SK-N-SH (cell line): ENCODE data around the gene ARL11. TPM values are rescaled to one million over a fixed set of nuclear protein-coding genes. Genes with fewer than 3 reads are reported as not detected.
"Not testable (repeated sequence)": the region's sequence is repeated elsewhere in the genome, so short reads cannot be mapped to it uniquely, and the experiment has no call there.

Experiments
- CTCF ChIA-PET: fragments of 300-600, 350-600 bp; formaldehyde crosslinking; extraction: SDS; loops from one replicate; lab custom pipeline; 2021; lab: Yijun Ruan, JAX
- POLR2A ChIA-PET: fragments of 350-600 bp; sonication (Branson Sonifier 250); formaldehyde crosslinking; extraction: SDS; loops from one replicate; lab custom pipeline; 2020; ENCODE audit warnings: antibody characterized with exemption, inconsistent platforms; lab: Yijun Ruan, JAX
- DNase-seq: peaks from one replicate; pipeline ENCODE4 v3.0.0; 2012
- H2AFZ ChIP-seq: fragments of 200-600 bp; sonication (generic); 2 replicates; pipeline ENCODE4 v1.8.1; 2016; ENCODE audit warnings: antibody characterized with exemption, mild to moderate bottlenecking, low read depth
- H3F3A ChIP-seq: fragments of 200-600 bp; sonication (generic); replicated peaks from 2 replicates; pipeline ENCODE3; 2016; ENCODE audit warnings: antibody characterized with exemption, mild to moderate bottlenecking; ENCODE audit not compliant: insufficient read depth
- H3K27ac ChIP-seq, 2 experiments: fragments of 200-500 bp in 1 of 2; fragments of 200-600 bp in 1 of 2; sonication (Bioruptor generic) in 1 of 2; sonication (generic), shearing (Covaris generic) in 1 of 2; 2 replicates each; pipeline versions ENCODE4 v1.5.1 to v1.6.1; 2014 to 2016; ENCODE audit warnings: low read depth in 2 of 2, inconsistent platforms in 1 of 2, low read length in 1 of 2, mild to moderate bottlenecking in 1 of 2, mixed read lengths in 1 of 2
- H3K27me3 ChIP-seq: fragments of 200-600 bp; sonication (generic), shearing (Covaris generic); 2 replicates; pipeline ENCODE4 v1.6.1; 2016; ENCODE audit warnings: mixed run types; ENCODE audit not compliant: insufficient read depth
- H3K36me3 ChIP-seq, 2 experiments: fragments of 200-500 bp in 1 of 2; fragments of 200-600 bp in 1 of 2; sonication (Bioruptor generic) in 1 of 2; sonication (generic) in 1 of 2; replicated peaks in 1 of 2; 2 replicates each; pipeline versions ENCODE3 to v1.5.1; 2014 to 2016; ENCODE audit warnings: low read length in 1 of 2, mild to moderate bottlenecking in 1 of 2; ENCODE audit not compliant: insufficient read depth in 2 of 2, control insufficient read depth in 1 of 2
- H3K4me1 ChIP-seq, 2 experiments: fragments of 200-500 bp in 1 of 2; fragments of 200-600 bp in 1 of 2; sonication (Bioruptor generic) in 1 of 2; sonication (generic), shearing (Covaris generic) in 1 of 2; 2 replicates each; pipeline versions ENCODE4 v1.5.1 to v1.6.1; 2014 to 2016; ENCODE audit warnings: low read depth in 1 of 2, low read length in 1 of 2, mixed run types in 1 of 2; ENCODE audit not compliant: insufficient read depth in 2 of 2, control insufficient read depth in 1 of 2
- H3K4me2 ChIP-seq: fragments of 200-600 bp; sonication (generic), shearing (Covaris generic); 2 replicates; pipeline ENCODE4 v1.6.1; 2017; ENCODE audit warnings: mixed run types
- H3K4me3 ChIP-seq, 2 experiments: fragments of 200-500 bp in 1 of 2; fragments of 200-600 bp in 1 of 2; sonication (Bioruptor generic) in 1 of 2; sonication (generic), shearing (Covaris generic) in 1 of 2; 2 replicates each; pipeline versions ENCODE4 v1.5.1 to v1.8.1; 2014 to 2016; ENCODE audit warnings: low read depth in 2 of 2, inconsistent platforms in 1 of 2, low read length in 1 of 2, mild to moderate bottlenecking in 1 of 2, mixed read lengths in 1 of 2, moderate library complexity in 1 of 2
- H3K79me2 ChIP-seq: fragments of 200-600 bp; sonication (generic); 2 replicates; pipeline ENCODE4 v1.8.1; 2017; ENCODE audit warnings: mild to moderate bottlenecking; ENCODE audit not compliant: insufficient read depth
- H3K9ac ChIP-seq: fragments of 200-600 bp; sonication (generic); 2 replicates; pipeline ENCODE4 v1.6.1; 2017; ENCODE audit warnings: mixed run types
- H3K9me2 ChIP-seq: fragments of 200-600 bp; sonication (generic); 2 replicates; pipeline ENCODE4 v1.6.1; 2017; ENCODE audit warnings: mixed run types
- H3K9me3 ChIP-seq: fragments of 200-600 bp; sonication (generic); 2 replicates; pipeline ENCODE4 v1.6.1; 2017; ENCODE audit warnings: mixed run types, mild to moderate bottlenecking, moderate library complexity
- H4K20me1 ChIP-seq: fragments of 200-600 bp; sonication (generic); 2 replicates; pipeline ENCODE4 v1.6.1; 2017; ENCODE audit warnings: mild to moderate bottlenecking, mixed run types; ENCODE audit not compliant: insufficient read depth
- ELF1 ChIP-seq: IDR thresholded peaks from 2 replicates; pipeline ENCODE4 v1.4.0; 2012
- EP300 ChIP-seq, 2 experiments: IDR thresholded peaks; 2 replicates each; pipeline versions ENCODE4 v1.4.0 to v1.6.1; 2012; ENCODE audit warnings: borderline replicate concordance in 1 of 2, low read depth in 1 of 2, low read length in 1 of 2
- FOSL2 ChIP-seq: IDR thresholded peaks from 2 replicates; pipeline ENCODE4 v1.4.0; 2012; ENCODE audit warnings: low read depth, mild to moderate bottlenecking, moderate library complexity, borderline replicate concordance
- FOXJ3 ChIP-seq: sonication (generic); formaldehyde crosslinking; IDR thresholded peaks from 2 replicates; pipeline ENCODE4 v1.5.1; 2020; ENCODE audit warnings: mild to moderate bottlenecking, missing genetic modification reagents
- GABPA ChIP-seq: IDR thresholded peaks from 2 replicates; pipeline ENCODE4 v1.4.0; 2012; ENCODE audit warnings: low read depth, mild to moderate bottlenecking
- GATA2 ChIP-seq: sonication (generic); formaldehyde crosslinking; IDR thresholded peaks from 2 replicates; pipeline ENCODE4 v1.5.0; 2020; ENCODE audit warnings: mild to moderate bottlenecking, missing genetic modification reagents
- IRF3 ChIP-seq: fragments of 150-350 bp; IDR thresholded peaks from 2 replicates; pipeline ENCODE4 v1.6.1; 2016; ENCODE audit warnings: mild to moderate bottlenecking, low read depth, low read length
- JUND ChIP-seq: IDR thresholded peaks from 2 replicates; pipeline ENCODE4 v1.4.0; 2012
- MAX ChIP-seq: IDR thresholded peaks from 2 replicates; pipeline ENCODE4 v1.4.0; 2012; ENCODE audit warnings: low read depth
- MEF2A ChIP-seq: IDR thresholded peaks from 2 replicates; pipeline ENCODE4 v1.4.0; 2012; ENCODE audit warnings: low read depth, borderline replicate concordance
- NFIC ChIP-seq: IDR thresholded peaks from 2 replicates; pipeline ENCODE4 v1.4.0; 2012; ENCODE audit warnings: borderline replicate concordance
- NRF1 ChIP-seq: IDR thresholded peaks from 2 replicates; pipeline ENCODE4 v1.6.1; 2012; ENCODE audit warnings: low read depth, mild to moderate bottlenecking, low read length
- RAD21 ChIP-seq: IDR thresholded peaks from 2 replicates; pipeline ENCODE4 v1.6.1; 2012; ENCODE audit warnings: mild to moderate bottlenecking, low read length
- RCOR1 ChIP-seq: fragments of 150-350 bp; IDR thresholded peaks from 2 replicates; pipeline ENCODE4 v1.6.1; 2017; ENCODE audit warnings: antibody characterized with exemption, low read length
- REST ChIP-seq: IDR thresholded peaks from 2 replicates; pipeline ENCODE4 v1.6.1; 2012; ENCODE audit warnings: mild to moderate bottlenecking, low read depth, low read length, moderate library complexity
- SIN3A ChIP-seq: IDR thresholded peaks from 2 replicates; pipeline ENCODE4 v1.6.1; 2012; ENCODE audit warnings: low read depth, mild to moderate bottlenecking, low read length, moderate library complexity, borderline replicate concordance
- SMC3 ChIP-seq: IDR thresholded peaks from 2 replicates; pipeline ENCODE4 v1.6.1; 2012; ENCODE audit warnings: low read depth, low read length, improper control_type of control experiment
- TAF1 ChIP-seq: IDR thresholded peaks from 2 replicates; pipeline ENCODE4 v1.6.1; 2012; ENCODE audit warnings: low read depth, mild to moderate bottlenecking, low read length, moderate library complexity, borderline replicate concordance
- TCF12 ChIP-seq: IDR thresholded peaks from 2 replicates; pipeline ENCODE4 v1.4.0; 2012
- YY1 ChIP-seq: IDR thresholded peaks from 2 replicates; pipeline ENCODE4 v1.4.0; 2012; ENCODE audit warnings: low read depth, mild to moderate bottlenecking
- WGBS: methylation state at CpG from one replicate; pipeline ENCODE4 v1.1.6; 2017; ENCODE audit warnings: low lambda C conversion rate; 5-methylcytosine and 5-hydroxymethylcytosine counted together
- polyA plus RNA-seq, 3 experiments: library from polyadenylated mRNA; depleted of rRNA; stranded (reverse); fragments of >200 nt; gene quantifications; 2 replicates each; pipeline ENCODE4 v1.2.3, GENCODE V29; 2012

ARL11 gene
- polyA plus RNA-seq, 1 of the 3 experiments (the other 2 are of a cell fraction): not detected

- no peaks in the 10 kb centered on the region for H3K9me3 ChIP-seq
- H4K20me1 ChIP-seq: no peaks in the 10 kb centered on the region
- H3F3A ChIP-seq: no peaks in the 10 kb centered on the region
- no peak overlapping the region for H2AFZ ChIP-seq
- H3K9ac ChIP-seq: no peak overlapping the region
- H3K27me3 ChIP-seq: no peaks in the 10 kb centered on the region
- no peak overlapping the region for H3K4me3 ChIP-seq
- H3K4me1 ChIP-seq: no peaks in the 10 kb centered on the region
- no peak for DNase-seq
- H3K36me3 ChIP-seq: no peaks in the 10 kb centered on the region
- CTCF ChIA-PET: interaction anchor here (0.6 to 1.6 kb wide), 5 partner anchors 16 to 1774 kb away, joined by 3 to 7 read pairs (median 3); partner anchors contain the start of gene RCBTB1
- no peak overlapping the region for H3K4me2 ChIP-seq
- H3K9me2 ChIP-seq: no peaks in the 10 kb centered on the region
- POLR2A ChIA-PET: interaction anchor here (0.9 kb wide), 1 partner anchor 158 kb away, joined by 3 read pairs; the partner anchor contains the start of genes CAB39L and SETDB2
- TF ChIP-seq GABPA (no peak), NFIC (no peak), JUND (no peak), REST (no peak), MEF2A (no peak), TCF12 (no peak), TAF1 (no peak), IRF3 (no peak), FOXJ3 (CRISPR knock-in tag) (no peak), EP300 (IDR thresholded peaks at IDR 0.05; ENCODE audit: borderline replicate concordance in 1 of 2, low read depth in 1 of 2, low read length in 1 of 2) (no peak), RCOR1 (no peak), MAX (no peak), ELF1 (no peak), NRF1 (no peak), GATA2 (CRISPR knock-in tag) (no peak), SIN3A (no peak), FOSL2 (no peak), SMC3 (no peak), YY1 (no peak), RAD21 (no peak)
- no peaks in the 10 kb centered on the region for H3K79me2 ChIP-seq
- no peak overlapping the region for H3K27ac ChIP-seq
- 95% methylated on average over 1 of the region's 1 CpG for WGBS
These were observed 26.3 kb upstream of the ARL11 start for GRCh38 chr13:49602005-49602404.

- not testable (repeated sequence) for H3K4me3 ChIP-seq, H3K9me2 ChIP-seq, H3K79me2 ChIP-seq, H4K20me1 ChIP-seq, H3K4me2 ChIP-seq, H2AFZ ChIP-seq, H3K27ac ChIP-seq, H3K27me3 ChIP-seq, H3K4me1 ChIP-seq, DNase-seq, H3K9ac ChIP-seq, H3K9me3 ChIP-seq, H3K36me3 ChIP-seq, H3F3A ChIP-seq
- ChIA-PET CTCF (interaction anchor here (0.6 to 2.8 kb wide), 4 partner anchors 17 to 1773 kb away, joined by 3 to 13 read pairs (median 6); partner anchors contain the start of gene RCBTB1), POLR2A (interaction anchor here (0.9 kb wide), 1 partner anchor 159 kb away, joined by 3 read pairs; the partner anchor contains the start of genes CAB39L and SETDB2)
- WGBS: 98% methylated on average over 7 of the region's 7 CpGs
These were observed 25.7 kb upstream of the ARL11 start for GRCh38 chr13:49602615-49603014.
